Kidney (tissue), 14 donors: ENCODE results near the gene GATA3. TPM values are rescaled to one million over a fixed set of nuclear protein-coding genes. Genes with fewer than 3 reads are reported as not detected.

ENCODE experiments used
- DNase-seq, 5 donors: peaks; one replicate each; pipeline ENCODE4 v3.0.0-alpha.2; 2013 to 2020
- FAIRE-seq: peaks from 2 replicates; lab custom pipeline; 2012; peaks lifted over from hg19 to GRCh38; lab: Jason Lieb, UNC
- H3K27ac ChIP-seq, 2 donors: one replicate each; pipeline ENCODE4 v1.7.0; 2013; ENCODE audit warnings: low read depth in 2 of 2, low read length in 2 of 2, inconsistent platforms in 1 of 2
- H3K27me3 ChIP-seq: one replicate; pipeline ENCODE4 v1.7.1; 2013; ENCODE audit warnings: low read length, inconsistent platforms; ENCODE audit not compliant: control insufficient read depth, insufficient read depth
- H3K36me3 ChIP-seq, 3 donors: one replicate each; pipeline versions ENCODE4 v1.7.0 to v1.7.1; 2013; ENCODE audit warnings: low read length in 3 of 3, control low read depth in 1 of 3, inconsistent platforms in 1 of 3; ENCODE audit not compliant: insufficient read depth in 3 of 3, control insufficient read depth in 2 of 3
- H3K4me1 ChIP-seq, 3 donors: one replicate each; pipeline versions ENCODE4 v1.7.0 to v1.7.1; 2013; ENCODE audit warnings: low read length in 3 of 3, inconsistent platforms in 1 of 3, low read depth in 1 of 3; ENCODE audit not compliant: control insufficient read depth in 2 of 3, insufficient read depth in 2 of 3
- H3K4me3 ChIP-seq, 3 donors: one replicate each; pipeline versions ENCODE4 v1.7.0 to v1.8.1; 2013; ENCODE audit warnings: low read length in 3 of 3, control low read depth in 1 of 3, inconsistent platforms in 1 of 3
- H3K9ac ChIP-seq, 3 donors: one replicate each; pipeline versions ENCODE4 v1.7.0 to v1.7.1; 2013; ENCODE audit warnings: low read length in 3 of 3, control low read depth in 1 of 3, inconsistent platforms in 1 of 3
- H3K9me3 ChIP-seq, 3 donors: one replicate each; pipeline versions ENCODE4 v1.7.0 to v1.7.1; 2013; ENCODE audit warnings: low read length in 3 of 3, control low read depth in 1 of 3, inconsistent platforms in 1 of 3; ENCODE audit not compliant: control insufficient read depth in 2 of 3, insufficient read depth in 1 of 3
- intact Hi-C: fragments of 100-400 bp; cut with DNase I; formaldehyde crosslinking; loops from one replicate; pipeline ENCODE4 v1.11.1; 2022
- polyA plus RNA-seq: library from polyadenylated mRNA; stranded (reverse); fragments of 350-450 nt; fragmentation: Illumina TruSeq; extraction: RNeasy Lipid Tissue Mini Kit (QIAGEN cat#74804); gene quantifications from one replicate; pipeline ENCODE4 v1.2.3, GENCODE V29; 2014; ENCODE audit warnings: low read depth, low replicate concordance; ENCODE audit not compliant: insufficient read depth
- total RNA-seq: library from RNA; stranded (reverse); fragmentation: NEBNext Ultra II Directional; extraction: Animal tissue kit (Norgen Biotek cat#: 25700); gene quantifications from one replicate; pipeline ENCODE4 v1.2.1, GENCODE V29; 2021
- TF ChIP-seq, protein P1 (sequence below): IDR thresholded peaks from 3 replicates; pipeline ENCODE4 v1.5.1; 2012; ENCODE audit warnings: mild to moderate bottlenecking, moderate library complexity, borderline replicate concordance; ENCODE audit not compliant: insufficient read depth; ENCODE audit errors: extremely low read depth
- donor health status: control.
- donor health status: control.
- donor health status: control.
- donor health status: control.
- donor health status: control.
- donor health status: DM: yes; HTN: yes; CAD: no.
- donor health status: Normal renal cell carcinoma (clear cell type).

Gene GATA3
- total and polyA plus RNA-seq, 2 donors from 2014 or later, result 23.5 to 45.9 TPM

- TF ChIP-seq, protein P1, sequence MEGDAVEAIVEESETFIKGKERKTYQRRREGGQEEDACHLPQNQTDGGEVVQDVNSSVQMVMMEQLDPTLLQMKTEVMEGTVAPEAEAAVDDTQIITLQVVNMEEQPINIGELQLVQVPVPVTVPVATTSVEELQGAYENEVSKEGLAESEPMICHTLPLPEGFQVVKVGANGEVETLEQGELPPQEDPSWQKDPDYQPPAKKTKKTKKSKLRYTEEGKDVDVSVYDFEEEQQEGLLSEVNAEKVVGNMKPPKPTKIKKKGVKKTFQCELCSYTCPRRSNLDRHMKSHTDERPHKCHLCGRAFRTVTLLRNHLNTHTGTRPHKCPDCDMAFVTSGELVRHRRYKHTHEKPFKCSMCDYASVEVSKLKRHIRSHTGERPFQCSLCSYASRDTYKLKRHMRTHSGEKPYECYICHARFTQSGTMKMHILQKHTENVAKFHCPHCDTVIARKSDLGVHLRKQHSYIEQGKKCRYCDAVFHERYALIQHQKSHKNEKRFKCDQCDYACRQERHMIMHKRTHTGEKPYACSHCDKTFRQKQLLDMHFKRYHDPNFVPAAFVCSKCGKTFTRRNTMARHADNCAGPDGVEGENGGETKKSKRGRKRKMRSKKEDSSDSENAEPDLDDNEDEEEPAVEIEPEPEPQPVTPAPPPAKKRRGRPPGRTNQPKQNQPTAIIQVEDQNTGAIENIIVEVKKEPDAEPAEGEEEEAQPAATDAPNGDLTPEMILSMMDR, result no peak
Measured at GRCh38 chr10:8071006-8071405, 16.5 kb downstream of the GATA3 start.

GRCh38 chr10:8071666-8072065 is 17.2 kb downstream of the GATA3 start:
- peak overlapping the region in 1 of 3 donors; percentile 12 for H3K9ac ChIP-seq
- TF ChIP-seq, protein P1, result no peak
- no peak for FAIRE-seq
- H3K36me3 ChIP-seq, result peaks cover 0 to 4% (median 0%) of the 10 kb centered on the region in 3 donors
- no peaks in the 10 kb centered on the region for H3K27me3 ChIP-seq
- DNase-seq, result no peak
- intact Hi-C loops, result no loop called here
- no peaks in the 10 kb centered on the region for H3K4me1 ChIP-seq
- no peaks in the 10 kb centered on the region for H3K9me3 ChIP-seq
- H3K27ac ChIP-seq, result peak overlapping the region; percentile 19 to 32
- no peak overlapping the region for H3K4me3 ChIP-seq

More at GRCh38 chr10:8071006-8071405, 16.5 kb downstream of the GATA3 start:
- DNase-seq (no peak), FAIRE-seq (no peak)
- intact Hi-C loops, result no loop called here
- Histone ChIP-seq H3K9me3 (no peaks in the 10 kb centered on the region), H3K9ac (no peak overlapping the region), H3K27me3 (no peaks in the 10 kb centered on the region), H3K27ac (peak overlapping the region in 1 of 2 donors; percentile 40), H3K4me1 (no peaks in the 10 kb centered on the region), H3K4me3 (no peak overlapping the region), H3K36me3 (peaks cover 0 to 4% (median 0%) of the 10 kb centered on the region in 3 donors)

GRCh38 chr10:8072211-8072610 is 17.7 kb downstream of the GATA3 start:
- Histone ChIP-seq H3K9ac (no peak overlapping the region), H3K4me1 (no peaks in the 10 kb centered on the region), H3K36me3 (peaks cover 0 to 4% (median 0%) of the 10 kb centered on the region in 3 donors), H3K27me3 (no peaks in the 10 kb centered on the region), H3K4me3 (no peak overlapping the region), H3K27ac (peak overlapping the region in 1 of 2 donors; percentile 32), H3K9me3 (no peaks in the 10 kb centered on the region)
- TF ChIP-seq, protein P1, result no peak
- FAIRE-seq (no peak), DNase-seq (no peak)
- intact Hi-C loops, result no loop called here
